Fibroblast of gingiva (primary cell): ENCODE measurements around the gene ACO2.
"Not testable (repeated sequence)": the region's sequence is repeated elsewhere in the genome, so short reads cannot be mapped to it uniquely, and the experiment has no call there.

ENCODE experiments used
- DNase-seq: peaks from one replicate; pipeline ENCODE4 v3.0.0-alpha.2; 2011; ENCODE audit warnings: low read depth

The ACO2 gene

DNA sequence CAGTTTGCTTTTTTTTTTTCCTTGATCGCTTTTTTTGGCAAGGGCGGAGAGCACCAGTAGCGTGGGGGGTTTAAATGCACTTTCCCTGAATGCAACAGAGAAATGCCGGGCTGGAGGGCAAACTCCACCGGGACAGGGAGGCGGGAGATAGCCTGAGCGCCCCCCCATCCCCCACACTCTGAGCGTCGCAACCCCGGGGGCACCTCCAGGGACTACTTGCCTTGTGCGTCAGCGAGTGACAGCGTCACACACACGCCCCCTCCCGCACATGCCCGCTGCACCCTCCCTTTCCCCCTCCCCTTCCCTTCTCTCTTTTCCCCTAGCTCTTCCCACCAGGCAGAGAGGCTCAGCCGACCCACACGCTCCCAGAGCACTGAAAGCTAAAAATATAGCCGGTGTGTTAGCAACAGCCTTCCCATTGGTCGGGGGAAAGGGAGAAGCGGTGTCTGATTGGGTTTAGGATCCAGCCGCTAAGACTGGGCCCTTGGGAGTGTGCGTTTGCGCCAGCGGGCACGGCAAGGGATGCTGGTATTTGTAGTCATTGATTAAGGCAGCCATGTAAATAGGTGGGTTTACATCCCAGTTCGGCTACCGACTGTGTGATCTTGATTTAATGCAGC, 20.6 kb upstream of the ACO2 start:
- peak; percentile 100 for DNase-seq

DNA sequence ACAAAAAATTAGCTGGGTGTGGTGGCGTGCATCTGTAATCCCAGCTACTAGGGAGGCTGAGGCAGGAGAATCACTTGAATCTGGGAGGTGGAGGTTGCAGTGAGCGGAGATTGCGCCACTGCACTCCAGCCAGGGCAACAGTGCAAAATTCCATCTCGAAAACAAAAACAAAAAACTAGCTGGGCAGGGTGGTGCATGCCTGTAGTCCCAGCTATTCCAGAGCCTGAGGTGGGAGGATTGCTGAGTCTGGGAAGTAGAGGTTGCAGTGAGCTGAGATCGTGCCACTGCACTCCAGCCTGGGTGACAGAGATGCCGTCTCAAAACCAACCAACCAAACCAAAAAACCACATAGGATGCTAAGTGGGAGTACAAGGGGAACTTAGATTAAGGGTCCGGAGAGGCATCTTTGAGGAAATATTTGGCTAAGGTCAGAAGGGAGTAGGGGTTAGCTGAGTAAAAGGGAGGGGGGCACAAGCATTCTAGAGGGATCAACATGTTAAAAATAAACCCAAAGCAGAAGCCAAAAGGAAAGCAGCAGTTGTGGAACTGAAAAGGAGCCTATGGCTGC, 10.7 kb upstream of the ACO2 start:
- no peak for DNase-seq

DNA sequence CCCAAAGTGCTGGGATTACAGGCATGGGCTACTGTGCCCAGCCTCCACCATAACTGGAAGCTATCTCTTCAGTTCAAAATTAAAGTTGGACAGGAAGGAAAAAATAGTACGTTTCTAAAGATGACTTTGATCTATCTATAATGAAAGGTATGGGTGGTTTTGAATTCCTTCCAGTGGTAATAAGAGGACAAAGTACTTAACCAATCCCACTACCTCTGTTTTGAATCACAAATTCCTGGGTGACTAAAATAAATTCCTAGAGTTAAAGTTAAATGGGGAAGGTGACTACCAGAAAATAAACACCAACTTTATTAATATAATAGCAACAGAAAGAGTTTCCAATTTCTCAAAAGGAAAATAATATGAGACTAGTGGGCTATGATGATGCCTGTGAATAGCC, 9.5 kb upstream of the ACO2 start:
- no peak for DNase-seq

DNA sequence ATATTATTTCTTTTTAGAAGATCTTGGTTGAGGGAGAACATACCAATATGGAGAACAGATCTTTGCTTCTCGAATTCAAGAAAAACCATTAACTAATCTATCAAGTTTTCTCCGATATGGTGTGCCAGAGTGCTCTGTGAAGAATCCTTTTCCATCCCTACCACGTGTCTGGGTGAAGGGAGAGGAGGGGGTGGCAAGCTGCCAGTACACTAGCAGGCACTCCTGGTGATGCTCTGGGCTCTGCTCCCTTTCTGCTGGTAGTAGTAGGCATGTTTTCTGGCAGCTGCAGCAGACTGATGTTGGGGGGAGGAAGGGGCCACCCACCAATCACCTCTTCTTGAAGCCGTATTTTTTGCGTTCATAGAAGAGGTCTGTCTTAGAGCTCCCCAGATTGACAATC, 8.8 kb upstream of the ACO2 start:
- not testable (repeated sequence) for DNase-seq

DNA sequence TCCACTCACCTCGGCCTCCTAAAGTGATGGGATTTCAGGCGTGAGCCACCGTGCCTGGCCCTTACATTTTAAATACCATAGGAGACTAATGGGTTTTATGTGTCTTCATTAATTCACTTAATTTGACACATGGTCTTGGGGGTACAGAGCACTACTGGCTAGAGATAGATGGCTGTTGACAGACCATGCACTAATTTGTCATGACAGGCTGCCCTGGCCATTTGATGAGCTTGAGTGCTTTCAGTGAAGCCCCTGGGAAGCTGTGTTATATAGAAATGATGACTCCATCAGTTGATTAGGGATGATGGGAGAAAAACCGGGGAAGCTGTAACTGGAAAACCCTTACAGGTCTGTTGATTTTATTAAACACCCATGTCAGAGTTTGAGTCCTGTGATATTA, 7.0 kb upstream of the ACO2 start:
- no peak for DNase-seq

DNA sequence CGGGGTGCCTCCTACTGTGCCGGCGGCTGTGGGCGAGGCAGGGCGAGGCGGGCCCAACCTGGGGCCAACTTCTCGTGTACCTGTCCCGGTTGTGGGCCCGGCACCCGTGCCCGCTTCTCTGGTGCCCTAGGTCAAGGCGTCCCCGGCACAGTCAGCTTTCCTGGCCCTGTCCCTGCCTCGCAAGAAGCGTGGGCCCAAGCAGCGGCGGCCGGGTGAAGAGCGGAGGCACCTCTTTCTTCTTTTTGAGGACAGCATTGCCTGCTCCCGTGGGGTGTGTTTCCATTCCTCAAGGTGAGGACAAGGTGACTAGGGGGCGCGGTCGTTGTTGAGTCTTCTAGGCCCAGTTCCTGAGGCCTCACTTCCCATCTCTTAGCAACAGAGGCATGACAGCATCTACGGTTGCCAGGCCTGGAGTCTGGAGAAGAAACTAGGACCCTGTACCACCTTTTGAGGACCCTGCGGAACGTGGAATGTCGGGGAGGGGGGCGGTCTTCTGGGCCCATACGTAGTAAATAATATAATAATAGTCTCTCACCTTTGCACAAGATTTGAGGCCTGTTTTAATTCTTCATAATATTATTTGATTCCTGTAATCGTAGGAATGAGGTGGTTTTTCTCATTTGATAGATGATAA, 418 bp downstream of the ACO2 start:
- no peak for DNase-seq

DNA sequence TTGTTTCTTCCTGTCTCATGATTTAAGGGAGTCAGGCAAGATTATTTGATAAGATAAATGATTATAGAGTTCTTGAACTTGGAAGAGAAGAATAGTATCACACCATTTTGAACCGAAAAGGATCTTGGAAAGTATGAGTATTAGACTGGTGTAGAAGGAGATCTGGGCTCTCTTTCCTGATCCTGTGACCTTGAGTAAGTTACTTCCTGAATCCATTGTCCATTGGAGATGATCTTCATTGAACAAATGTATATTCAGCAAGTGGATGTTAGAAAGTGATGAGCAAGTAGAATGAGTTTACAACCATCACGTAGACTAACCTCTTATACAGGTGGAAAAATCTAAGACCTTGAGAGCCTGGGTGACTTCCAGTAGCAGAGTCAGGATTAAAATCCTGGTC, 2.0 kb downstream of the ACO2 start:
- DNase-seq: no peak

DNA sequence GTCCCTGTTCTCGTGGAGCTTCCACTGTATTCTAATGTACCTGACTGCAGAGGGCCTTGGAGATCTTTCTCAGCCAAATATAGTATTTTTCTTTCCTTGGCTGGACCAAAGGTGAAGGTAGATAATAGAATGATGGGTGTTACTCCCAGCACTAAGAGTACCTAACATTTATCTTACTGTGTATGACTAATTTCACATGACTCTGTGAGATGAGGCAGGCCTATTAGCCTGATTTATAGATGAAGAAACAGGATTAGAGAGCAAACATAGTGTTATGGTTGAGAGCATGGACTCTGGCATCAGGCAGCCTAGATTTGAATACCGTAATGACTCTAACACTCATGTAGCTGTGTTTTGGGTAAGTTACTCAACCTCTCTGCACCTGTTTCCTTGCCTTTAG, 2.7 kb downstream of the ACO2 start:
- DNase-seq: no peak

DNA sequence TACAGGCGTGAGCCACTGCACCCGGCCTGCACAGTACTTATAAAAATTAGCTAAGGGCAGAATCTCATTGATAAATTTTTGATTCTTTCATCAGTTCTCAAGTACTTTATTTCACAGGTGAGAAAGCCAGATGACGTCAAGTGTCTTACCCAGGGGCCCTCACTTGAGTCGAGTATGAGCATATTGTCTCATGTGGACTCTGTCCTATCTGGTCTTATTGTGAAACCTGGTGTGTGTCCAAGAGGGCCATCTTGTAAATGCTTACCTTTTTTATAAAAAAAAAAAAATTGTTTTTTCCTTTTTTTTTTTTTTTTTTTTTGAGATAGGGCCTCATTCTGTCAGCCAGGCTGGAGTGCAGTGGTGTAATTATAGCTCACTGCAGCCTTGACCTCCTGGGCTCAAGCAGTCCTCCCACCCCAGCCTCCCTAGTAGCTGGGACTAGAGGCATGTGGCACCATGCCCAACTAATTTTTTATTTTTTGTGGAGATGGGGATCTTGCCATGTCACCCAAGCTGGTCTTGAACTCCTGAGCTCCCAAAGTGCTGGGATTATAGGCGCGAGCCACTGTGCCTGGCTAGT, 6.0 kb downstream of the ACO2 start:
- no peak for DNase-seq

DNA sequence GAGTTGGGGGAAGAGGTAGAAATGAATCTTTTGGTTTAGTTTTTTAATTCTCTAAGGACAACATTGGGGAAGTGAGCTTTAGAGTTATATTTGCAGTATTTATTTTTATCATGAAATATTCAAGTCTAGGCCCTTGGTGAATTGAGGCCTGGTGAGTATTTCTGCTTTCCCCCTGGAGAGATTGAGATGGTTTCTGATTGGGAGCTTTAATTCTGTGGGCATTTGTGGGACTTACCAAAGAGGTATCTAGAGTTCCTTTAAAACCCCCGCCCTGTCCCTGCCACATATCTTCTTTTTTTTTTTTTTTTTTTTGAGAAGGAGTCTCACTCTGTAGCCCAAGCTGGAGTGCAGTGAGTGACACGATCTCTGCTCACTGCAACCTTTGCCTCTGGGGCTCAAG, 9.6 kb downstream of the ACO2 start:
- DNase-seq: no peak

DNA sequence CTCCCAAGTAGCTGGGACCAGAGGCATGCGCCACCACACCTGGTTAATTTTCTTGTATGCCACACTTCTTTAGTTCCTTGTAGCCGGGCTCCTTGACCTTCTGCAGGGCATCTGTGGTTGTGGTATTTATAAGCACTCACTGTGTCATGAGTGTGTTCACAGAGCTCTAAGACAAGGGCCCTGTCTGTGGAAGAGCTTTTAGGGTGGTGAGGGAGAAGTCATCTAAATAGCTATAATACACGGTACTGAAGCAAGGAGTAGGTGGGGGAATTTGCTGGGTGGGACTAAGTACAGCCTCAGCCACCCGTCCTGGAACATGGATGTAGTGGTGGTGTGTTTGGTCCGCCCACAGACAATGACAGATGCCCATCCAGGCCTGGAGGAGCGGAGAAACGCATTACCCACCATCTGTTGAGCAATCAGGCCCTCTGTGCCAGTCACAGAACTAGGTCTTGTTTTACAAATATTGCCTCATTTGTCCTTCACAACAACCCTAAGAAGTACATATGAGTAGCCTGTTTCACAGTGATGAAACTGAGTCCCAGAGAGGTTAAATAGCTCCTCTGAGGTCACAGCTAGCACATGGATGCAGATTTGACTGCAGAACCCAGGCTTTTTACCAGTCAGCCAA, 10.1 kb downstream of the ACO2 start:
- DNase-seq: peak; percentile 95

DNA sequence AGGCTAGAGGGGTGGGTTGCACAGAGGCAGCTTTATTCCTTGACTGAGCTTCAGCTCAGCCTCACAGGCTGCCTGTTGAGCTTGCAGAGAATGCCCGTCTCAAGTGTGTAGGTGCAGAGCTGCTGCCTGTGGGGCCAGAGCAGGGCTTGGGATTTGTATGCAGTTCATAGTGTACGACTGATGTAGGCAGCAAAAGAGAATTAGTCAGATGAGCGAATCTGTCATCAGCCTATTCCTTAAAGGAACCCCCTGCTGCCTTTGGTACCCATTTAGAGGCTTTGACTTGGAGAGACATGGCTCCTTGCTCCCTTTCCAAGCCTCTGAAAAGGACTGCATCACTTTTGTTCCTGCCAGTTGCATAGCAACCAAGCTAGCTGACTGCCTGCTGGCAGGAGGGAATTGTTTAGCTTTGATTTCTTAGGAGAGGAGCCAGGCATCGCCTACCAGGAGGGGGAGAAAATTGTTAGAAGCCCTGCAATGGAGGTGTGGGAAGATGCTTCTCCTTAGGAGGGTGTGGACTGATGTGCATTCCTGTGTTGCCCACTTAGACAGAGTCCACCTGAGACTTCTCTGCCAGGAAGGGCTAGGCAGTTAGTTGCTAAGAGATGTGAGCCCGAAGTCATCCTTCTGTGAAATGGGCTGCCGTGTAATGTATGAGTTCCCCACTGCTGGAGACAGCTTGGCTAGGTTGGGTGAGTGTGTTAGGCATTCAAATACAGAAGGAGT, 10.9 kb downstream of the ACO2 start:
- peak; percentile 84 for DNase-seq

DNA sequence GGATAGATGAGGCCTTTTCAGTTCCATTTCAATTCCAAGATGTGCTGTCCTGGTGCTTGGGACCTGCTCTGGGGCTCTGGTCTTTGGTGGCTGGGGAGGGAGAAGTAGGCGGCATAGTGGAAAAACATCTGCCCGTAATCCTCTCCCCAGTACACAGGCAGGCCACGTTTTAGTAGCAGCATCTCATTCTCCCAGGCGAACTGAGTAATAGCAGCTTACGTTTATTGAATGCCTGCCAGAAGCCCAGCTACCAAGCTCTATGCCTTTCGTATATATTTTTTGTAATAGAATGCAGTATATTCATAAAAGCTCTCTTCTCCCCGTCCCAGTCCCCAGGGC, 11.4 kb downstream of the ACO2 start:
- peak; percentile 68 for DNase-seq

DNA sequence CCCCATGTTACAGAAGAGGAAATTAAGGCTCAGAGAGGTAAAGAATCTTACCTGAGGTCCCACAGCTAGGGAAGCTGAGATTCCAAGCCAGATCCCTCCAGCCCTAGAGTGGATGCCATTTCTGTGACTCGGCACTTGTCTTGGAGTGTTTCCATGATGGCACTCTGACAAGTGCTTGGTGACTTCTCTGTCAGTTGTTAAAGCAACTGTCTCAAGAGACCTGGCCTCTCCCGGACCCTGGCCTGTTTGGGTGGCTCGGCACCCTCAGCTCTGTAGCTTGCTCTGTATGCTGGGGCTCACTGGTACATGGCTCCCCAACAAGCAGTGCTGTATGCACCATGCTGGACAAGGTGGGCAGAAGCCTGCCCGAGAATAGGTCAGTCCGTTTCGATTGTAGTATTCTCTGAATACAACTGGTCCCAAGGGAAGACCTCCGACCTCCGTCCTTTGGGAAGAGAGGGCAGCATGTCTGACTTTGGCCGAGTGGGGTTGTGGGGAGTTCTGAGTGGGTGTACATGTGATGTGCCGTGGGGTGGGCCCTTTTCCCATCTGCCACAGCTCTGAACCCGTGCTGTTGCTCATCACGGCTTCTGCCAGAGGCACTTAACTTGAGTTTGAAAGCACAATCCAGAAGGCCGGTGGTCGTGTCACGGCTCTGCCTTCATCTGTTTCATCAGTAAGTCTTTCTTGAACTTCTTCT, 12.4 kb downstream of the ACO2 start:
- peak; percentile 36 for DNase-seq

DNA sequence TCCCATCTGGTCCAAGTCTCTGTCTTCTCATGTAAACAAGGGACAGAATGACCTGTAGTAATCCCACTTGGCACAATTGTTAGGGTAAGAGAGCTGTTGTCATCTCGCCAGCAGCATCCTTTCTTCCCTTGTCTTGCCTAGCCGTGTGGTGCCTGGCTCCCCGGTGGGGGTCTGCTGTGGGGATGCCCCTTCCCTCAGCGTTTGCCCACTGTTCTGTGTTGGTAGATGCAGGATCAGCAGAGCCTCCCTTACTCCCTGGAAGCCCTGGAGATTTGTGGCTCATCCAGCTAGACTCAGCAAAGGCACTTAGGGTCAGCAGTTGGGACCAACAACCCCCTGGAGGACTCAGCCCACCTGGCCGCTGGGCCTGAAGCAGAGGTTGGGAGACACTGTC, 13.0 kb downstream of the ACO2 start:
- DNase-seq: no peak

DNA sequence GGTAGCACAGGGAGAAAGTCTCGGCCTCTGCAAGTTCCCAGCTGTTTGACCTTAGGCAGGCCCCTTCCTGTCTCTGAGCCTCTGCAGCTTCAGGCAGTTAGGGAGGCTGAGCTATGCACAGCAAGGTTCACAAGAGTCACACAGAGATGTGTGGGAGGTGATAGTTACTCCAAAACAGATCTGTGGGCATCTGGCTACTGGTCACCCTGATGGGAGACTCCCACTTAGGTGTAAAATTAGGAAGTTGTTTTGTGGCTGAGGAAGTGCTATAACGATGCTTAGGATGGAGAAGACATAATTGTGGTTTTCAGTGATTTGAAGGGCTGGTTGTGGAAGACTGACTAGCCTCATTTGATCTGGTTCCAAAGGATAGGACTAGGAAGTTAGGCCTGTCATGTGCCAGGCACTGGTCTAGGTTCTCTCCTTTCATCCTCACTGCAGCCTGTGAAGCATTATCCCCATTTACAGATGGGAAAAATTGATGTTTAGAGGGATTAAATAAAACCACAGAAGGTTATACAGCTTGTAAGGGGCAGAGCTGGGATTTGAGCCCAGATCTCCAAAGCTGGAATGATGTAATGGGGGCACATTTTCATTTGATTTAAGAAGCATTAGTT, 13.5 kb downstream of the ACO2 start:
- DNase-seq: no peak

DNA sequence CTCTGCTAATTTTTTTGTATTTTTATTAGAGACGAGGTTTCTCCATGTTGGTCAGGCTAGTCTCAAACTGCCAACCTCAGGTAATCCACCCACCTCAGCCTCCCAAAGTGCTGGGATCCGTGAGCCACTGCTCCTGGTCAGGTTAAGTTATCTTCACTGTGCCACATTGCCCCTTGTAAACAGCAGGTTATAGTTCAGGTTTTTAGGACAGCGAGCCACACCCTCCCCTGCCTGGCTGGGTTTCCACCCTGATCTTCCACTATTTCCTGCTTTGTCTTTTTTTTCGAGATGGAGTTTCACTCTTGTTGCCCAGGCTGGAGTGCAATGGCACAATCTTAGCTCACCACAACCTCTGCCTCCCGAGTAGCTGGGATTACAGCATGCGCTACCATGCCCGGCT, 16.1 kb downstream of the ACO2 start:
- no peak for DNase-seq

DNA sequence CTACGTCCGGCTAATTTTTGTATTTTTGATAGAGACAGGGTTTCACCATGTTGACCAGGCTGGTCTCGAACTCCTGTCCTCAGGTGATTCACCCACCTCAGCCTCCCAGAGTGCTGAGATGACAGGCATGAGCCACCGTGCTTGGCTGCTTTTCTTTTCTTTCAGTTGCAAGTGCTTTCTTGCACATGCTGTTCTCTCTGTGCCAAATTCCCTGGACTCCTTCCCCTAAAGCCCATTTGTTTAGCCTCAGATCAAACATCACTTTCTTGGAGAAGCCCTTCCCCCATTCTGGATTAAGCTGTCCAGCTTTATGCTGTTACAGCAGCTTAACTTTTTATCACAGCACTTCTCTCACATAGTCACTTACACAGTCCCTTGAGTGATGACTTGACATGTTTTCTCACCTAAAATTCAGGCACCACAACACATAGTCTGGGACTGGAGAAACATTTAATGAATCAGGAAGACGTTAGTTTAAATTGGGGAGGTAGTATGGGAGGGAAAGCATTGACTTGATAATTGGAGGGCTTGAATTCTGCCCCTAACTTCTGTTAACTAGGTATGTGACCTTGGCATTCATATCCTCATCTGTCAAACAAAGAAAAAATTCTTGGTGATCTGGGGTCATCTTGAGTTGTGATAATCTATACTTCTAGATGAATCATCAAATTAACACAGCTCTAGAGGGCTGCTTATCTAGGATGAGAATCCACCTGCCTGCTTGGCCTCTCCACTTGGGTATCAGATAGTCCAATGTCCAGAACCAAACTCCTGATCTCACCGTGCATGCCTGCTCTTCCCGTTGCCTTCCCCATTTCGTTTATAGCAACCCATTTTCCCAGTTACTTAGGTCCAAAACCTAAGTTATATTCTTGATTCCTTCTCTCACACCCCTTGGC, 18.4 kb downstream of the ACO2 start:
- DNase-seq: no peak

DNA sequence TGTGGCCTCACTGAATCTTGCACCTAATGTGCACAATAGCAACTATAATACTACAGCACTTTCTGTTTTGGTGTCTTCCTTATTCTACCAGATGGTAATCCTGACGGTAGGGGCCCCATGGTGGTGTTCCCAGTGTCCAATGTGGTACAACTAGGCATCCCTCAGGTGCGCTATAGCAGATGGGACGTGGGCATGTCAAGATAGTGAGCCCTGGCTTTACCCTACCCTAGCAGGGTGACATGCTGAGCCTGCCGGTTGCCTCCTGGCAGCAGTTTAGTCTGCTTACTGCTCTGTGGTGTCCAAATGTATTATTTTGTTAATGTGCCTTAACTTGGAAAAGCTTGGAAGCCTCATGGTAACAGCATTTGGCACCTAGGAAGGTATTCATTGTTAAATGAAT, 19.2 kb downstream of the ACO2 start:
- DNase-seq: no peak

DNA sequence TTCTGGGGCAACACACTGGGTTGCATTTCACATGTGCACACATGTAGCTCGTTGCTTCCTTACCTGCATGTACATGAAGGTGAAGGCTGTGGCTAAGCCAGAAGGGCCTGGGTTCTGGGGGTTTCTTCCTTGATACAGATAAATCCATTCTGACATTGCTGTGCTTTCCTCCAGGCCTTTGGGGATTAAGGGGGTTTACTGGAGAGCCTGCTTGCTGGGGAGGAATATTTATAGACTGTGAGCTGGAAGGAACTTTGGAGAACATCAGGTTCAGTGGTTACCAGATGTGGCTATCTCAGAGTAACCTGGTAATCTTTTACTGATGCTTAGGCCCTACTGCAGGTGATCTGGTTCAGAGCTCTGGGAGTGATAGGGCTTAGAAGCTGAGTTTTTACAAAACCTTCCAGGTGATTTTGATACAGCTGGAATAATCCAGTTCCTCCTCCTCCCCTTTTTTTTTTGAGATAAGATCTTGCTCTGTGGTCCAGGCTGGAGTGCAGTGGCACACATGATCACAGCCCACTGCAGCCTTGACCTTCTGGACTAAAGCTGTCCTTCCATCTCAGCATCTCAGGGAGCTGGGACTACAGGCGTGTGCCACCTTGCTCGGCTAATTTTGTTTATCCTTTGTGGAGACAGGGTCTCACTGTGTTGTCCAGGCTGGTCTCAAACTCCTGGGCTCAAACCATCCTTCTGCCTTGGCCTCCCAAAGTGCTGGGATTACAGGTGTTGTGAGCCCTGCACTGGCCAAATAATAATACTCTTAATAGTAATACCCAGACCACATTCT, 19.9 kb downstream of the ACO2 start:
- DNase-seq: no peak
